GM12872 (cell line): ENCODE data around the gene PRR36.

Experiments used
- CTCF ChIP-seq: IDR thresholded peaks from 3 replicates; pipeline ENCODE4 v1.5.1; 2011; ENCODE audit warnings: low read depth, mild to moderate bottlenecking, low read length, moderate library complexity; ENCODE audit not compliant: insufficient read depth

PRR36 gene

GRCh38 chr19:7877249-7877836 is 3.2 kb upstream of the PRR36 start:
- no peak for TF ChIP-seq CTCF

GRCh38 chr19:7874897-7875273 is 695 bp upstream of the PRR36 start:
- TF ChIP-seq CTCF: no peak

- TF ChIP-seq CTCF: no peak
Observed at GRCh38 chr19:7873304-7874075, 700 bp downstream of the PRR36 start.

- no peak for TF ChIP-seq CTCF
Observed at GRCh38 chr19:7872306-7873204, 1.6 kb downstream of the PRR36 start.

- no peak for TF ChIP-seq CTCF
Observed at GRCh38 chr19:7871437-7872305, 2.5 kb downstream of the PRR36 start.

- no peak for TF ChIP-seq CTCF
Observed at GRCh38 chr19:7870571-7871436, 3.4 kb downstream of the PRR36 start.
